Measurements from ENCODE around the gene NGEF. TPM values are rescaled to one million over a fixed set of nuclear protein-coding genes. Genes with fewer than 3 reads are reported as not detected.

The NGEF gene
- total and polyA plus RNA-seq, 10 of the 15 experiments (the other 5 are each of a cell fraction or from before 2014, with no cell fraction given) = 0.12 TPM; not detected in 9

DNA sequence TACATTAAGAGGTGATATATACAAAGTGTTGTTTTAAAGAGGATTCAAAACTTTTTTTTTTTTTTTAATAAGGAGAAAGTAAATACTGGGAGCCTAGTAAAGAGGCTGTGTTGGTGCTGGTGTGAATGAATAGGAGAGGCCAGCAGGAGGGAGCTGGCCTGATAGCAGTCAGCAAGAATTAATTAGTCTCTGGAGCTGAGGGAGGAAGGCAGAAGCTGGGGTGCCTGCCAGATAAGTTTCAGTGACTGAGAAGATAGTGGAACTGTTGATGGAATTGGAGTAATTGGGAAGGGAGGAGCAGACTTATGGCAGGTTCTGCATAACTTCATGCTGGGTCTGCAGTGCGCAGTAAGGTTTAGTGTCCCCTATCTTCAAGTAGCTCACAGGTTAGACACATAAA is 179.2 kb downstream of the NGEF start:
- 100% methylated on average over 1 of the region's 1 CpG for WGBS (ENCODE audit: insufficient coverage, insufficient replicate concordance, low lambda C conversion rate, missing lambda C conversion rate)
- DNase-seq (ENCODE audit: low read depth, low spot score) (no peak), ATAC-seq (no peak), FAIRE-seq (no peak)
- Histone ChIP-seq H3K9me3 (replicated peaks; ENCODE audit: control insufficient read depth, insufficient read depth, low read length) (no peaks in the 10 kb centered on the region), H2AFZ (ENCODE audit: control insufficient read depth, low read depth, low read length) (no peak overlapping the region), H3K79me2 (ENCODE audit: control insufficient read depth, insufficient read depth, low read length) (no peaks in the 10 kb centered on the region; the same call in 1 of the 2 replicates), H3K4me2 (ENCODE audit: control insufficient read depth, insufficient read depth) (no peak overlapping the region), H3K27me3 (replicated peaks in 1 of 2; ENCODE audit: control insufficient read depth in 2 of 2, insufficient read depth in 2 of 2, low read length in 1 of 2) (no peaks in the 10 kb centered on the region), H3K4me1 (ENCODE audit: control insufficient read depth, insufficient read depth, low read length) (peaks cover 13% of the 10 kb centered on the region), H3K4me3 (no peak overlapping the region), H3K27ac (ENCODE audit: control insufficient read depth, insufficient read depth) (no peak overlapping the region), H3K36me3 (ENCODE audit: control insufficient read depth in 2 of 2, insufficient read depth in 2 of 2, low read length in 1 of 2) (peaks cover 8 to 31% of the 10 kb centered on the region in 2 experiments), H3K9ac (ENCODE audit: control insufficient read depth, insufficient read depth, low read length) (no peak overlapping the region), H4K20me1 (ENCODE audit: control insufficient read depth, insufficient read depth) (no peaks in the 10 kb centered on the region)
- ChIA-PET CTCF (interaction anchor here (0.9 kb wide), 1 partner anchor 195 kb away, joined by 3 read pairs; no protein-coding TSS in a partner anchor), RAD21 (ENCODE audit: unreplicated experiment) (no interaction called here), POLR2A (interaction anchor here (0.7 kb wide), 2 partner anchors 10 to 545 kb away, joined by 3 read pairs; no protein-coding TSS in a partner anchor), SMC1A (ENCODE audit: uncharacterized antibody, unreplicated experiment) (interaction anchor here (0.8 kb wide), 1 partner anchor 27 kb away, joined by 4 read pairs; no protein-coding TSS in a partner anchor)
- in situ Hi-C loops (cut with MboI) (no loop called here), intact Hi-C loops (cut with micrococcal nuclease; ENCODE audit: unreplicated experiment) (no loop called here)
- no TSS peak for BruUV-seq (replicated peaks)
- TF ChIP-seq, protein P1, sequence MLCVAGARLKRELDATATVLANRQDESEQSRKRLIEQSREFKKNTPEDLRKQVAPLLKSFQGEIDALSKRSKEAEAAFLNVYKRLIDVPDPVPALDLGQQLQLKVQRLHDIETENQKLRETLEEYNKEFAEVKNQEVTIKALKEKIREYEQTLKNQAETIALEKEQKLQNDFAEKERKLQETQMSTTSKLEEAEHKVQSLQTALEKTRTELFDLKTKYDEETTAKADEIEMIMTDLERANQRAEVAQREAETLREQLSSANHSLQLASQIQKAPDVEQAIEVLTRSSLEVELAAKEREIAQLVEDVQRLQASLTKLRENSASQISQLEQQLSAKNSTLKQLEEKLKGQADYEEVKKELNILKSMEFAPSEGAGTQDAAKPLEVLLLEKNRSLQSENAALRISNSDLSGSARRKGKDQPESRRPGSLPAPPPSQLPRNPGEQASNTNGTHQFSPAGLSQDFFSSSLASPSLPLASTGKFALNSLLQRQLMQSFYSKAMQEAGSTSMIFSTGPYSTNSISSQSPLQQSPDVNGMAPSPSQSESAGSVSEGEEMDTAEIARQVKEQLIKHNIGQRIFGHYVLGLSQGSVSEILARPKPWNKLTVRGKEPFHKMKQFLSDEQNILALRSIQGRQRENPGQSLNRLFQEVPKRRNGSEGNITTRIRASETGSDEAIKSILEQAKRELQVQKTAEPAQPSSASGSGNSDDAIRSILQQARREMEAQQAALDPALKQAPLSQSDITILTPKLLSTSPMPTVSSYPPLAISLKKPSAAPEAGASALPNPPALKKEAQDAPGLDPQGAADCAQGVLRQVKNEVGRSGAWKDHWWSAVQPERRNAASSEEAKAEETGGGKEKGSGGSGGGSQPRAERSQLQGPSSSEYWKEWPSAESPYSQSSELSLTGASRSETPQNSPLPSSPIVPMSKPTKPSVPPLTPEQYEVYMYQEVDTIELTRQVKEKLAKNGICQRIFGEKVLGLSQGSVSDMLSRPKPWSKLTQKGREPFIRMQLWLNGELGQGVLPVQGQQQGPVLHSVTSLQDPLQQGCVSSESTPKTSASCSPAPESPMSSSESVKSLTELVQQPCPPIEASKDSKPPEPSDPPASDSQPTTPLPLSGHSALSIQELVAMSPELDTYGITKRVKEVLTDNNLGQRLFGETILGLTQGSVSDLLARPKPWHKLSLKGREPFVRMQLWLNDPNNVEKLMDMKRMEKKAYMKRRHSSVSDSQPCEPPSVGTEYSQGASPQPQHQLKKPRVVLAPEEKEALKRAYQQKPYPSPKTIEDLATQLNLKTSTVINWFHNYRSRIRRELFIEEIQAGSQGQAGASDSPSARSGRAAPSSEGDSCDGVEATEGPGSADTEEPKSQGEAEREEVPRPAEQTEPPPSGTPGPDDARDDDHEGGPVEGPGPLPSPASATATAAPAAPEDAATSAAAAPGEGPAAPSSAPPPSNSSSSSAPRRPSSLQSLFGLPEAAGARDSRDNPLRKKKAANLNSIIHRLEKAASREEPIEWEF (IDR thresholded peaks at IDR 0.05; ENCODE audit: insufficient replicate concordance, low read depth, low read length) = no peak
- no peak for TF ChIP-seq SP1 (IDR thresholded peaks at IDR 0.05; ENCODE audit: low read depth, low read length)
- no peak for TF ChIP-seq HDGF (IDR thresholded peaks at IDR 0.05)
- no peak for TF ChIP-seq CREM (IDR thresholded peaks at IDR 0.05; ENCODE audit: low read depth)
- TF ChIP-seq FOXM1 (IDR thresholded peaks at IDR 0.05; ENCODE audit: low read depth, low read length) = no peak
- TF ChIP-seq SUPT20H (IDR thresholded peaks at IDR 0.05; ENCODE audit: borderline replicate concordance, control insufficient read depth, low read depth, low read length) = no peak
- no peak for TF ChIP-seq MTA3 (IDR thresholded peaks at IDR 0.05; ENCODE audit: borderline replicate concordance, low read length)
- TF ChIP-seq, protein P2, sequence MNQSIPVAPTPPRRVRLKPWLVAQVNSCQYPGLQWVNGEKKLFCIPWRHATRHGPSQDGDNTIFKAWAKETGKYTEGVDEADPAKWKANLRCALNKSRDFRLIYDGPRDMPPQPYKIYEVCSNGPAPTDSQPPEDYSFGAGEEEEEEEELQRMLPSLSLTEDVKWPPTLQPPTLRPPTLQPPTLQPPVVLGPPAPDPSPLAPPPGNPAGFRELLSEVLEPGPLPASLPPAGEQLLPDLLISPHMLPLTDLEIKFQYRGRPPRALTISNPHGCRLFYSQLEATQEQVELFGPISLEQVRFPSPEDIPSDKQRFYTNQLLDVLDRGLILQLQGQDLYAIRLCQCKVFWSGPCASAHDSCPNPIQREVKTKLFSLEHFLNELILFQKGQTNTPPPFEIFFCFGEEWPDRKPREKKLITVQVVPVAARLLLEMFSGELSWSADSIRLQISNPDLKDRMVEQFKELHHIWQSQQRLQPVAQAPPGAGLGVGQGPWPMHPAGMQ (IDR thresholded peaks at IDR 0.05; ENCODE audit: borderline replicate concordance) = no peak
- no peak for TF ChIP-seq RCOR1 (conservative IDR thresholded peaks at IDR 0.05; ENCODE audit: low read depth, low read length)
- TF ChIP-seq, protein P3, sequence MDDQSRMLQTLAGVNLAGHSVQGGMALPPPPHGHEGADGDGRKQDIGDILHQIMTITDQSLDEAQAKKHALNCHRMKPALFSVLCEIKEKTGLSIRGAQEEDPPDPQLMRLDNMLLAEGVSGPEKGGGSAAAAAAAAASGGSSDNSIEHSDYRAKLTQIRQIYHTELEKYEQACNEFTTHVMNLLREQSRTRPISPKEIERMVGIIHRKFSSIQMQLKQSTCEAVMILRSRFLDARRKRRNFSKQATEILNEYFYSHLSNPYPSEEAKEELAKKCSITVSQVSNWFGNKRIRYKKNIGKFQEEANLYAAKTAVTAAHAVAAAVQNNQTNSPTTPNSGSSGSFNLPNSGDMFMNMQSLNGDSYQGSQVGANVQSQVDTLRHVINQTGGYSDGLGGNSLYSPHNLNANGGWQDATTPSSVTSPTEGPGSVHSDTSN (IDR thresholded peaks at IDR 0.05; ENCODE audit: insufficient replicate concordance, low read depth, low read length) = no peak
- TF ChIP-seq ETV6 (conservative IDR thresholded peaks at IDR 0.05 in 1 of 2, IDR thresholded peaks at IDR 0.05 in 1 of 2; ENCODE audit: borderline replicate concordance in 1 of 2, low read depth in 1 of 2) = no peak
- no peak for TF ChIP-seq SMARCA5 (IDR thresholded peaks at IDR 0.05)
- TF ChIP-seq PAX5 (IDR thresholded peaks at IDR 0.05; ENCODE audit: borderline replicate concordance, low read depth, low read length) = no peak
- no peak for TF ChIP-seq RUNX3 (IDR thresholded peaks at IDR 0.05; ENCODE audit: low read length)
- TF ChIP-seq CBFB (IDR thresholded peaks at IDR 0.05; ENCODE audit: low read depth) = no peak
- no peak for TF ChIP-seq RELA (IDR thresholded peaks at IDR 0.05; ENCODE audit: borderline replicate concordance, partially characterized antibody)
- no peak for TF ChIP-seq RAD51 (IDR thresholded peaks at IDR 0.05)
- TF ChIP-seq SRF (IDR thresholded peaks at IDR 0.05; ENCODE audit: low read depth in 2 of 2, low read length in 2 of 2) = no peak
- no peak for TF ChIP-seq CREB1 (IDR thresholded peaks at IDR 0.05; ENCODE audit: low read depth)
